ENCODE results near the gene RSPH10B.
"Not testable (repeated sequence)": the region's sequence is repeated elsewhere in the genome, so short reads cannot be mapped to it uniquely, and the experiment has no call there.

Gene RSPH10B

GRCh38 chr7:5898480-5899224 lies 71.8 kb downstream of the RSPH10B start, which contains the start of gene CCZ1:
CCZ1 (plus strand) TSS chr7:5898733; CDS start chr7:5898800, 67 bp downstream.
- H3K4me3 ChIP-seq (ENCODE audit: low read depth, low read length) = peak within 1 kb of the TSS; percentile 37
- peak; percentile 30; the same call in 1 of the 2 replicates for TF ChIP-seq CTCF (IDR thresholded peaks at IDR 0.05; ENCODE audit: borderline replicate concordance, insufficient read depth, low read depth, low read length)

GRCh38 chr7:5897369-5897919 lies 73.0 kb downstream of the RSPH10B start:
- not testable (repeated sequence) for H3K4me3 ChIP-seq (ENCODE audit: low read depth, low read length)

- no peak overlapping the region for H3K4me3 ChIP-seq (ENCODE audit: low read depth, low read length)
- no peak for TF ChIP-seq CTCF (IDR thresholded peaks at IDR 0.05; ENCODE audit: borderline replicate concordance, insufficient read depth, low read depth, low read length)
Measured at GRCh38 chr7:5892498-5892897, 78.0 kb downstream of the RSPH10B start.

GRCh38 chr7:5890244-5890643 lies 80.2 kb downstream of the RSPH10B start:
- H3K4me3 ChIP-seq (ENCODE audit: low read depth, low read length) = not testable (repeated sequence)

- not testable (repeated sequence) for H3K4me3 ChIP-seq (ENCODE audit: low read depth, low read length)
Measured at GRCh38 chr7:5888021-5888420, 82.5 kb downstream of the RSPH10B start.

- H3K4me3 ChIP-seq (ENCODE audit: low read depth, low read length) = not testable (repeated sequence)
Measured at GRCh38 chr7:5884431-5884830, 86.1 kb downstream of the RSPH10B start.

GRCh38 chr7:5880106-5880505 lies 90.4 kb downstream of the RSPH10B start:
- H3K4me3 ChIP-seq (ENCODE audit: low read depth, low read length) = not testable (repeated sequence)

GRCh38 chr7:5879591-5879990 lies 90.9 kb downstream of the RSPH10B start:
- H3K4me3 ChIP-seq (ENCODE audit: low read depth, low read length) = not testable (repeated sequence)

Measured in GM12875 (cell line).